H1 (cell line): ENCODE data around the gene ZNF214.

Source experiments
- POLR2AphosphoS5 ChIP-seq: IDR thresholded peaks from 2 replicates; pipeline ENCODE4 v1.6.1; 2011; ENCODE audit warnings: low read depth, low read length
- TCF12 ChIP-seq: IDR thresholded peaks from 2 replicates; pipeline ENCODE4 v1.6.1; 2011; ENCODE audit warnings: low read depth, mild to moderate bottlenecking, low read length
- TF ChIP-seq, protein P1 (sequence below), 3 experiments: IDR thresholded peaks; 1 replicate in 2 of 3; 2 replicates in 1 of 3; pipeline versions ENCODE4 v1.5.1 to v1.6.1; 2011; ENCODE audit warnings: low read length in 3 of 3, mild to moderate bottlenecking in 3 of 3, inconsistent platforms in 2 of 3, low read depth in 1 of 3, moderate library complexity in 1 of 3; ENCODE audit not compliant: insufficient read depth in 1 of 3; ENCODE audit errors: control extremely low read depth in 1 of 3
- TF ChIP-seq, protein P2 (sequence below): IDR thresholded peaks from 2 replicates; pipeline ENCODE4 v1.6.1; 2011; ENCODE audit warnings: low read depth, mild to moderate bottlenecking, low read length; ENCODE audit not compliant: insufficient read depth

DNA sequence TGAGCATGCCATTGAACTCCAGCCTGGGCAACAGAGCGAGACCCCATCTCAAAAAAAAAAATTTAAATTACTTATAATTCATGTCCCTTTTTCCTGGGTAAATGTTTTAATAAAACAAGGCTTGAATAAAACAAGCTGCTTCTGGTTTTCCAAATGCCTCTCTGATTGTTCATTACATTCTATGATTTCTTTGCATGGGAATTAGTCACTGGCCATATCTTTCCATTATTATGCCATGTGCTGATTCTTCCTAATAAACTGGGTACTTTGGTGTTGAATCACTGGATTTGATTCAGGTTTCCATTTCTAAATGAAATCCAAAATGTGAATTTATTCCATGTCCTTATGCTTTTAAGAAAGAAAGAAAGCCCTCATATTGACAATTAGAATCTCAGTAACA is 51.3 kb downstream of the ZNF214 start:
- TF ChIP-seq, protein P1, sequence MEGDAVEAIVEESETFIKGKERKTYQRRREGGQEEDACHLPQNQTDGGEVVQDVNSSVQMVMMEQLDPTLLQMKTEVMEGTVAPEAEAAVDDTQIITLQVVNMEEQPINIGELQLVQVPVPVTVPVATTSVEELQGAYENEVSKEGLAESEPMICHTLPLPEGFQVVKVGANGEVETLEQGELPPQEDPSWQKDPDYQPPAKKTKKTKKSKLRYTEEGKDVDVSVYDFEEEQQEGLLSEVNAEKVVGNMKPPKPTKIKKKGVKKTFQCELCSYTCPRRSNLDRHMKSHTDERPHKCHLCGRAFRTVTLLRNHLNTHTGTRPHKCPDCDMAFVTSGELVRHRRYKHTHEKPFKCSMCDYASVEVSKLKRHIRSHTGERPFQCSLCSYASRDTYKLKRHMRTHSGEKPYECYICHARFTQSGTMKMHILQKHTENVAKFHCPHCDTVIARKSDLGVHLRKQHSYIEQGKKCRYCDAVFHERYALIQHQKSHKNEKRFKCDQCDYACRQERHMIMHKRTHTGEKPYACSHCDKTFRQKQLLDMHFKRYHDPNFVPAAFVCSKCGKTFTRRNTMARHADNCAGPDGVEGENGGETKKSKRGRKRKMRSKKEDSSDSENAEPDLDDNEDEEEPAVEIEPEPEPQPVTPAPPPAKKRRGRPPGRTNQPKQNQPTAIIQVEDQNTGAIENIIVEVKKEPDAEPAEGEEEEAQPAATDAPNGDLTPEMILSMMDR (IDR thresholded peaks at IDR 0.05; ENCODE audit: control extremely low read depth in 1 of 3, insufficient read depth in 1 of 3, low read depth in 1 of 3, low read length in 3 of 3) = no peak
- TF ChIP-seq POLR2AphosphoS5 = no peak
- TF ChIP-seq TCF12 = no peak
- TF ChIP-seq, protein P2, sequence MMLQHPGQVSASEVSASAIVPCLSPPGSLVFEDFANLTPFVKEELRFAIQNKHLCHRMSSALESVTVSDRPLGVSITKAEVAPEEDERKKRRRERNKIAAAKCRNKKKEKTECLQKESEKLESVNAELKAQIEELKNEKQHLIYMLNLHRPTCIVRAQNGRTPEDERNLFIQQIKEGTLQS = no peak
